GM23338 (cell line): Measurements from ENCODE around the gene PDLIM5. TPM values are rescaled to one million over a fixed set of nuclear protein-coding genes. Genes with fewer than 3 reads are reported as not detected.
A peak's percentile ranks its signal among the peaks of the same experiment; 100 is the strongest.

ENCODE experiments used
- ATAC-seq: fragments of 200-7000 bp; cut with Tn5 transposase; 3 replicates; pipeline ENCODE4 v1.9.1; 2020
- DNase-seq: peaks from one replicate; pipeline ENCODE4 v3.0.0-alpha.2; 2015; ENCODE audit warnings: low spot score
- H2AFZ ChIP-seq: fragments of 200-600 bp; sonication (generic); 2 replicates; pipeline ENCODE4 v1.8.0; 2016; ENCODE audit warnings: antibody characterized with exemption, mild to moderate bottlenecking, moderate library complexity
- H3F3A ChIP-seq: fragments of 200-600 bp; sonication (generic); replicated peaks from 2 replicates; pipeline ENCODE4 v1.8.0; 2017; ENCODE audit warnings: antibody characterized with exemption, mixed run types, low read depth
- H3K27ac ChIP-seq: fragments of 200-600 bp; sonication (generic); 2 replicates; pipeline ENCODE4 v1.6.1; 2016; ENCODE audit warnings: low read depth
- H3K27me3 ChIP-seq: fragments of 200-600 bp; sonication (generic); 2 replicates; pipeline ENCODE4 v1.8.0; 2016; ENCODE audit warnings: mild to moderate bottlenecking, mixed run types, moderate library complexity; ENCODE audit not compliant: insufficient read depth
- H3K36me3 ChIP-seq: fragments of 200-600 bp; sonication (generic); 2 replicates; pipeline ENCODE4 v1.8.0; 2016; ENCODE audit warnings: mild to moderate bottlenecking; ENCODE audit not compliant: insufficient read depth
- H3K4me1 ChIP-seq: fragments of 200-600 bp; sonication (generic); 2 replicates; pipeline ENCODE4 v1.8.0; 2016; ENCODE audit warnings: mild to moderate bottlenecking, moderate library complexity; ENCODE audit not compliant: insufficient read depth
- H3K4me2 ChIP-seq: fragments of 200-600 bp; sonication (generic); 2 replicates; pipeline ENCODE4 v1.7.1; 2017; ENCODE audit warnings: mixed run types
- H3K4me3 ChIP-seq: fragments of 200-600 bp; sonication (generic); 2 replicates; pipeline ENCODE4 v1.6.1; 2016; ENCODE audit warnings: mixed run types
- H3K79me2 ChIP-seq: fragments of 200-600 bp; sonication (generic); replicated peaks from 2 replicates; pipeline ENCODE4 v1.8.0; 2017; ENCODE audit warnings: mild to moderate bottlenecking; ENCODE audit not compliant: insufficient read depth
- H3K9me2 ChIP-seq: fragments of 200-600 bp; sonication (generic); 2 replicates; pipeline ENCODE4 v1.8.0; 2017; ENCODE audit not compliant: insufficient read depth
- H4K20me1 ChIP-seq: fragments of 200-600 bp; sonication (generic); replicated peaks from 2 replicates; pipeline ENCODE4 v1.8.0; 2017; ENCODE audit warnings: mild to moderate bottlenecking; ENCODE audit not compliant: insufficient read depth
- H3K27ac Mint-ChIP-seq: 2 replicates; pipeline ENCODE4 v1.8.0; 2020; ENCODE audit warnings: inconsistent platforms, mild to moderate bottlenecking, moderate library complexity, mixed read lengths
- H3K27me3 Mint-ChIP-seq: 3 replicates; pipeline ENCODE4 v1.8.0; 2022; ENCODE audit warnings: low read depth, mild to moderate bottlenecking, moderate library complexity, mixed read lengths, inconsistent platforms; ENCODE audit not compliant: insufficient read depth, poor library complexity
- H3K36me3 Mint-ChIP-seq: 3 replicates; pipeline ENCODE4 v1.8.0; 2021; ENCODE audit warnings: low read depth, mild to moderate bottlenecking, inconsistent platforms, moderate library complexity, mixed read lengths
- H3K4me1 Mint-ChIP-seq: 3 replicates; pipeline ENCODE4 v1.8.0; 2020; ENCODE audit warnings: mild to moderate bottlenecking, inconsistent platforms, mixed read lengths
- H3K4me3 Mint-ChIP-seq: 3 replicates; pipeline ENCODE4 v1.8.0; 2021; ENCODE audit warnings: moderate library complexity, mild to moderate bottlenecking, inconsistent platforms, mixed read lengths
- H3K9me3 Mint-ChIP-seq: 3 replicates; pipeline ENCODE4 v1.8.0; 2020; ENCODE audit warnings: moderate library complexity, mild to moderate bottlenecking, inconsistent platforms, mixed read lengths
- CREB1 ChIP-seq: fragments of 250-450 bp; sonication (Bioruptor Pico); IDR thresholded peaks from 2 replicates; pipeline ENCODE4 v1.5.0; 2020; ENCODE audit warnings: low read depth, mild to moderate bottlenecking, moderate library complexity
- ETS1 ChIP-seq: IDR thresholded peaks from 2 replicates; pipeline ENCODE4 v1.6.1; 2016; ENCODE audit warnings: antibody characterized with exemption
- EZH2 ChIP-seq: fragments of 200-600 bp; sonication (generic); IDR thresholded peaks from one replicate; pipeline ENCODE4 v1.8.0; 2017; ENCODE audit warnings: antibody characterized with exemption, mild to moderate bottlenecking, low read depth; ENCODE audit not compliant: unreplicated experiment
- EZH2phosphoT487 ChIP-seq: fragments of 200-600 bp; sonication (generic); IDR thresholded peaks from one replicate; pipeline ENCODE4 v1.8.1; 2018; ENCODE audit warnings: antibody characterized with exemption; ENCODE audit not compliant: unreplicated experiment
- JUNB ChIP-seq: IDR thresholded peaks from one replicate; pipeline ENCODE4 v1.6.1; 2016; ENCODE audit warnings: antibody characterized with exemption; ENCODE audit not compliant: unreplicated experiment
- NANOG ChIP-seq: IDR thresholded peaks from 2 replicates; pipeline ENCODE4 v1.6.1; 2016; ENCODE audit warnings: antibody characterized with exemption, borderline replicate concordance
- POLR2AphosphoS5 ChIP-seq: IDR thresholded peaks from 2 replicates; pipeline ENCODE4 v1.6.1; 2016; ENCODE audit warnings: antibody characterized with exemption, low read depth
- STAT1 ChIP-seq: IDR thresholded peaks from one replicate; pipeline ENCODE4 v1.6.1; 2016; ENCODE audit warnings: antibody characterized with exemption; ENCODE audit not compliant: unreplicated experiment
- ZNF114 ChIP-seq: fragments of 250-450 bp; sonication (Bioruptor Pico); IDR thresholded peaks from 2 replicates; pipeline ENCODE4 v1.5.0; 2020; ENCODE audit warnings: mild to moderate bottlenecking, moderate library complexity
- ZNF331 ChIP-seq: fragments of 250-450 bp; sonication (Bioruptor Pico); IDR thresholded peaks from 2 replicates; pipeline ENCODE4 v1.5.0; 2020; ENCODE audit warnings: low read depth, mild to moderate bottlenecking, moderate library complexity
- polyA plus RNA-seq: library from polyadenylated mRNA; unstranded; fragments of >200 nt; fragmentation: Nextera tagmentation; extraction: Ambion mirVana; gene quantifications from 2 replicates; pipeline ENCODE4 v1.2.1, GENCODE V29; 2016
- total RNA-seq: library from RNA; depleted of rRNA; stranded (reverse); fragments of >200 nt; shearing (Covaris generic); gene quantifications from 2 replicates; pipeline ENCODE4 v1.2.3, GENCODE V29; 2014
- TF ChIP-seq, protein P1 (sequence below): fragments of 250-450 bp; sonication (Bioruptor Pico); IDR thresholded peaks from 2 replicates; pipeline ENCODE4 v1.5.0; 2020; ENCODE audit warnings: mild to moderate bottlenecking, moderate library complexity
- TF ChIP-seq, protein P2 (sequence below): IDR thresholded peaks from one replicate; pipeline ENCODE4 v1.6.1; 2018; ENCODE audit warnings: antibody characterized with exemption; ENCODE audit not compliant: unreplicated experiment
- TF ChIP-seq, protein P3 (sequence below), 2 experiments: fragments of 200-600 bp in 1 of 2; sonication (generic) in 1 of 2; conservative IDR thresholded peaks; 2 replicates each; pipeline versions ENCODE4 v1.5.1 to v1.6.1; 2016 to 2017; ENCODE audit warnings: antibody characterized with exemption in 2 of 2, low read depth in 2 of 2, mild to moderate bottlenecking in 2 of 2, moderate library complexity in 1 of 2

Gene PDLIM5
- total and polyA plus RNA-seq, 2 experiments from 2014 or later, result 45.2 to 53.0 TPM

GRCh38 chr4:94519019-94519418 lies 67.3 kb downstream of the PDLIM5 start:
- H3K27ac ChIP-seq, result 0 out of 2 replicates have a peak overlapping the region, but pooled peaks have one; percentile 52
- peaks cover 18% of the 10 kb centered on the region for H3K79me2 ChIP-seq
- H3K36me3 ChIP-seq, result no peaks in the 10 kb centered on the region
- H3K4me3 ChIP-seq, result no peak overlapping the region
- Mint-ChIP-seq H3K27me3 (no peaks in the 10 kb centered on the region), H3K27ac (peak overlapping the region; percentile 36), H3K9me3 (no peaks in the 10 kb centered on the region), H3K4me3 (no peak overlapping the region), H3K4me1 (peaks cover 5% of the 10 kb centered on the region), H3K36me3 (no peaks in the 10 kb centered on the region)
- no peaks in the 10 kb centered on the region; the same call in 1 of the 2 replicates for H3K4me1 ChIP-seq
- H3K9me2 ChIP-seq, result no peaks in the 10 kb centered on the region; the same call in 1 of the 2 replicates
- H4K20me1 ChIP-seq, result peaks cover 5% of the 10 kb centered on the region; the same call in 1 of the 2 replicates
- no peak overlapping the region for H2AFZ ChIP-seq
- no peak for ATAC-seq
- TF ChIP-seq, protein P1, sequence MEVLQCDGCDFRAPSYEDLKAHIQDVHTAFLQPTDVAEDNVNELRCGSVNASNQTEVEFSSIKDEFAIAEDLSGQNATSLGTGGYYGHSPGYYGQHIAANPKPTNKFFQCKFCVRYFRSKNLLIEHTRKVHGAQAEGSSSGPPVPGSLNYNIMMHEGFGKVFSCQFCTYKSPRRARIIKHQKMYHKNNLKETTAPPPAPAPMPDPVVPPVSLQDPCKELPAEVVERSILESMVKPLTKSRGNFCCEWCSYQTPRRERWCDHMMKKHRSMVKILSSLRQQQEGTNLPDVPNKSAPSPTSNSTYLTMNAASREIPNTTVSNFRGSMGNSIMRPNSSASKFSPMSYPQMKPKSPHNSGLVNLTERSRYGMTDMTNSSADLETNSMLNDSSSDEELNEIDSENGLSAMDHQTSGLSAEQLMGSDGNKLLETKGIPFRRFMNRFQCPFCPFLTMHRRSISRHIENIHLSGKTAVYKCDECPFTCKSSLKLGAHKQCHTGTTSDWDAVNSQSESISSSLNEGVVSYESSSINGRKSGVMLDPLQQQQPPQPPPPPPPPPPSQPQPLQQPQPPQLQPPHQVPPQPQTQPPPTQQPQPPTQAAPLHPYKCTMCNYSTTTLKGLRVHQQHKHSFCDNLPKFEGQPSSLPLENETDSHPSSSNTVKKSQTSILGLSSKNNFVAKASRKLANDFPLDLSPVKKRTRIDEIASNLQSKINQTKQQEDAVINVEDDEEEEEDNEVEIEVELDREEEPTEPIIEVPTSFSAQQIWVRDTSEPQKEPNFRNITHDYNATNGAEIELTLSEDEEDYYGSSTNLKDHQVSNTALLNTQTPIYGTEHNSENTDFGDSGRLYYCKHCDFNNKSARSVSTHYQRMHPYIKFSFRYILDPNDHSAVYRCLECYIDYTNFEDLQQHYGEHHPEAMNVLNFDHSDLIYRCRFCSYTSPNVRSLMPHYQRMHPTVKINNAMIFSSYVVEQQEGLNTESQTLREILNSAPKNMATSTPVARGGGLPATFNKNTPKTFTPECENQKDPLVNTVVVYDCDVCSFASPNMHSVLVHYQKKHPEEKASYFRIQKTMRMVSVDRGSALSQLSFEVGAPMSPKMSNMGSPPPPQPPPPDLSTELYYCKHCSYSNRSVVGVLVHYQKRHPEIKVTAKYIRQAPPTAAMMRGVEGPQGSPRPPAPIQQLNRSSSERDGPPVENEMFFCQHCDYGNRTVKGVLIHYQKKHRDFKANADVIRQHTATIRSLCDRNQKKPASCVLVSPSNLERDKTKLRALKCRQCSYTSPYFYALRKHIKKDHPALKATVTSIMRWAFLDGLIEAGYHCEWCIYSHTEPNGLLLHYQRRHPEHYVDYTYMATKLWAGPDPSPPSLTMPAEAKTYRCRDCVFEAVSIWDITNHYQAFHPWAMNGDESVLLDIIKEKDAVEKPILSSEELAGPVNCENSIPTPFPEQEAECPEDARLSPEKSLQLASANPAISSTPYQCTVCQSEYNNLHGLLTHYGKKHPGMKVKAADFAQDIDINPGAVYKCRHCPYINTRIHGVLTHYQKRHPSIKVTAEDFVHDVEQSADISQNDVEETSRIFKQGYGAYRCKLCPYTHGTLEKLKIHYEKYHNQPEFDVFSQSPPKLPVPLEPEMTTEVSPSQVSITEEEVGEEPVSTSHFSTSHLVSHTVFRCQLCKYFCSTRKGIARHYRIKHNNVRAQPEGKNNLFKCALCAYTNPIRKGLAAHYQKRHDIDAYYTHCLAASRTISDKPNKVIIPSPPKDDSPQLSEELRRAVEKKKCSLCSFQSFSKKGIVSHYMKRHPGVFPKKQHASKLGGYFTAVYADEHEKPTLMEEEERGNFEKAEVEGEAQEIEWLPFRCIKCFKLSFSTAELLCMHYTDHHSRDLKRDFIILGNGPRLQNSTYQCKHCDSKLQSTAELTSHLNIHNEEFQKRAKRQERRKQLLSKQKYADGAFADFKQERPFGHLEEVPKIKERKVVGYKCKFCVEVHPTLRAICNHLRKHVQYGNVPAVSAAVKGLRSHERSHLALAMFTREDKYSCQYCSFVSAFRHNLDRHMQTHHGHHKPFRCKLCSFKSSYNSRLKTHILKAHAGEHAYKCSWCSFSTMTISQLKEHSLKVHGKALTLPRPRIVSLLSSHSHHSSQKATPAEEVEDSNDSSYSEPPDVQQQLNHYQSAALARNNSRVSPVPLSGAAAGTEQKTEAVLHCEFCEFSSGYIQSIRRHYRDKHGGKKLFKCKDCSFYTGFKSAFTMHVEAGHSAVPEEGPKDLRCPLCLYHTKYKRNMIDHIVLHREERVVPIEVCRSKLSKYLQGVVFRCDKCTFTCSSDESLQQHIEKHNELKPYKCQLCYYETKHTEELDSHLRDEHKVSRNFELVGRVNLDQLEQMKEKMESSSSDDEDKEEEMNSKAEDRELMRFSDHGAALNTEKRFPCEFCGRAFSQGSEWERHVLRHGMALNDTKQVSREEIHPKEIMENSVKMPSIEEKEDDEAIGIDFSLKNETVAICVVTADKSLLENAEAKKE (CRISPR knock-in tag), result no peak
- TF ChIP-seq ZNF114, result no peak
- TF ChIP-seq, protein P2, sequence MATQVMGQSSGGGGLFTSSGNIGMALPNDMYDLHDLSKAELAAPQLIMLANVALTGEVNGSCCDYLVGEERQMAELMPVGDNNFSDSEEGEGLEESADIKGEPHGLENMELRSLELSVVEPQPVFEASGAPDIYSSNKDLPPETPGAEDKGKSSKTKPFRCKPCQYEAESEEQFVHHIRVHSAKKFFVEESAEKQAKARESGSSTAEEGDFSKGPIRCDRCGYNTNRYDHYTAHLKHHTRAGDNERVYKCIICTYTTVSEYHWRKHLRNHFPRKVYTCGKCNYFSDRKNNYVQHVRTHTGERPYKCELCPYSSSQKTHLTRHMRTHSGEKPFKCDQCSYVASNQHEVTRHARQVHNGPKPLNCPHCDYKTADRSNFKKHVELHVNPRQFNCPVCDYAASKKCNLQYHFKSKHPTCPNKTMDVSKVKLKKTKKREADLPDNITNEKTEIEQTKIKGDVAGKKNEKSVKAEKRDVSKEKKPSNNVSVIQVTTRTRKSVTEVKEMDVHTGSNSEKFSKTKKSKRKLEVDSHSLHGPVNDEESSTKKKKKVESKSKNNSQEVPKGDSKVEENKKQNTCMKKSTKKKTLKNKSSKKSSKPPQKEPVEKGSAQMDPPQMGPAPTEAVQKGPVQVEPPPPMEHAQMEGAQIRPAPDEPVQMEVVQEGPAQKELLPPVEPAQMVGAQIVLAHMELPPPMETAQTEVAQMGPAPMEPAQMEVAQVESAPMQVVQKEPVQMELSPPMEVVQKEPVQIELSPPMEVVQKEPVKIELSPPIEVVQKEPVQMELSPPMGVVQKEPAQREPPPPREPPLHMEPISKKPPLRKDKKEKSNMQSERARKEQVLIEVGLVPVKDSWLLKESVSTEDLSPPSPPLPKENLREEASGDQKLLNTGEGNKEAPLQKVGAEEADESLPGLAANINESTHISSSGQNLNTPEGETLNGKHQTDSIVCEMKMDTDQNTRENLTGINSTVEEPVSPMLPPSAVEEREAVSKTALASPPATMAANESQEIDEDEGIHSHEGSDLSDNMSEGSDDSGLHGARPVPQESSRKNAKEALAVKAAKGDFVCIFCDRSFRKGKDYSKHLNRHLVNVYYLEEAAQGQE, result no peak
- TF ChIP-seq POLR2AphosphoS5, result no peak
- TF ChIP-seq, protein P3, sequence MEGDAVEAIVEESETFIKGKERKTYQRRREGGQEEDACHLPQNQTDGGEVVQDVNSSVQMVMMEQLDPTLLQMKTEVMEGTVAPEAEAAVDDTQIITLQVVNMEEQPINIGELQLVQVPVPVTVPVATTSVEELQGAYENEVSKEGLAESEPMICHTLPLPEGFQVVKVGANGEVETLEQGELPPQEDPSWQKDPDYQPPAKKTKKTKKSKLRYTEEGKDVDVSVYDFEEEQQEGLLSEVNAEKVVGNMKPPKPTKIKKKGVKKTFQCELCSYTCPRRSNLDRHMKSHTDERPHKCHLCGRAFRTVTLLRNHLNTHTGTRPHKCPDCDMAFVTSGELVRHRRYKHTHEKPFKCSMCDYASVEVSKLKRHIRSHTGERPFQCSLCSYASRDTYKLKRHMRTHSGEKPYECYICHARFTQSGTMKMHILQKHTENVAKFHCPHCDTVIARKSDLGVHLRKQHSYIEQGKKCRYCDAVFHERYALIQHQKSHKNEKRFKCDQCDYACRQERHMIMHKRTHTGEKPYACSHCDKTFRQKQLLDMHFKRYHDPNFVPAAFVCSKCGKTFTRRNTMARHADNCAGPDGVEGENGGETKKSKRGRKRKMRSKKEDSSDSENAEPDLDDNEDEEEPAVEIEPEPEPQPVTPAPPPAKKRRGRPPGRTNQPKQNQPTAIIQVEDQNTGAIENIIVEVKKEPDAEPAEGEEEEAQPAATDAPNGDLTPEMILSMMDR (conservative IDR thresholded peaks at IDR 0.05; ENCODE audit: low read depth in 2 of 2), result no peak
- TF ChIP-seq NANOG, result no peak
- TF ChIP-seq EZH2phosphoT487, result no peak
- TF ChIP-seq STAT1, result no peak
- TF ChIP-seq JUNB, result no peak
- no peak for TF ChIP-seq ETS1
- TF ChIP-seq CREB1 (CRISPR knock-in tag), result no peak
- TF ChIP-seq ZNF331 (CRISPR knock-in tag), result no peak
- TF ChIP-seq EZH2, result no peak
- DNase-seq, result no peak
- H3K4me2 ChIP-seq, result no peak overlapping the region
- H3F3A ChIP-seq, result no peaks in the 10 kb centered on the region
- no peaks in the 10 kb centered on the region for H3K27me3 ChIP-seq
